ENCODE results near the gene COL5A3.

COL5A3 gene

GRCh38 chr19:9945319-9945966, 64.9 kb downstream of the COL5A3 start:
- H3K4me3 ChIP-seq (ENCODE audit: low read depth, low read length), result no peak overlapping the region

DNA sequence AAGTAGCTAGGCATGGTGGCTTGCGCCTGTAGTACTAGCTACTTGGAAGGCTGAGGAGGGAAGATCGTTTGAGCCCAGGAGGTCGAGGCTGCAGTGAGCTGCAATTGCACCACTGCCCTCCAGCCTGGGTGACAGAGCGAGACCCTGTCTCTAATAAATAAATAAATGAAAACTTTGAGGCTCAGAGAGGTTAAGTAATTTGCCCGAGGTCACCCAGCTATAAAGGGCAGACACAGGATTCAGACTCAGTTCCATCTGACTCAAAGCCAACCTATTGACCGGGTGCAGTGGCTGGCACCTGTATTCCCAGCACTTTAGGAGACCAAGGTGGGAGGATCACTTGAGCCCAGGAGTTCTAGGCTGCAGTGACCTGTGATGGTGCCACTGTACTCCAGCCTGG, 66.6 kb downstream of the COL5A3 start:
- no peak for DNase-seq (ENCODE audit: low read depth)
- in situ Hi-C loops (cut with HindIII; ENCODE audit: low sequenced_read_pairs), result no loop called here
- no peak for TF ChIP-seq CTCF (IDR thresholded peaks at IDR 0.05; ENCODE audit: low read depth, low read length, missing control alignments)
- no peak overlapping the region for H3K4me3 ChIP-seq (ENCODE audit: low read depth, low read length)

More at GRCh38 chr19:9945319-9945966, 64.9 kb downstream of the COL5A3 start:
- in situ Hi-C loops (cut with HindIII; ENCODE audit: low sequenced_read_pairs), result no loop called here
- no peak for TF ChIP-seq CTCF (IDR thresholded peaks at IDR 0.05; ENCODE audit: low read depth, low read length, missing control alignments)
- peak; percentile 100 for DNase-seq (ENCODE audit: low read depth)

- TF ChIP-seq CTCF (IDR thresholded peaks at IDR 0.05; ENCODE audit: low read depth, low read length, missing control alignments), result no peak
- no peak overlapping the region for H3K4me3 ChIP-seq (ENCODE audit: low read depth, low read length)
- DNase-seq (ENCODE audit: low read depth), result no peak
- in situ Hi-C loops (cut with HindIII; ENCODE audit: low sequenced_read_pairs), result no loop called here
Measured at GRCh38 chr19:9941671-9942070, 68.6 kb downstream of the COL5A3 start.

DNA sequence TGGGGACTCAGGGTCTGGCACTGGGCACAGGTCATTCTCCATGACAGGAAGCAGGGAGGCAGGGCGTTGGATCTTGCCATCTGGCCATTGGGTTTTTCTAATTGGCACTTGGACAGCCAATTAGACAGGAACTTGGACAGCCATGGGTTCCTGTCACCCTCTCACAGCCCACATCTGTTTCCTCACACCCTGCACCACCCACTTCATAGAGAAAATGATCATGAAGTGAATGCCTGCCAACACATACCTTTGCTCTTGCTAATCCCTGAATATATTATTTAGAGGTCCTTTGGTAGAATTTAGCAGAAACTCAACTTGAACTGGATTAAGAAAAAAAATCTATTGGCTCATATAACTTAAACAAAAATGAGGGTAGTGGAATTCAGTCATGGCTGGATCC, 69.1 kb downstream of the COL5A3 start:
- H3K4me3 ChIP-seq (ENCODE audit: low read depth, low read length), result no peak overlapping the region
- in situ Hi-C loops (cut with HindIII; ENCODE audit: low sequenced_read_pairs), result no loop called here
- DNase-seq (ENCODE audit: low read depth), result no peak
- TF ChIP-seq CTCF (IDR thresholded peaks at IDR 0.05; ENCODE audit: low read depth, low read length, missing control alignments), result no peak

DNA sequence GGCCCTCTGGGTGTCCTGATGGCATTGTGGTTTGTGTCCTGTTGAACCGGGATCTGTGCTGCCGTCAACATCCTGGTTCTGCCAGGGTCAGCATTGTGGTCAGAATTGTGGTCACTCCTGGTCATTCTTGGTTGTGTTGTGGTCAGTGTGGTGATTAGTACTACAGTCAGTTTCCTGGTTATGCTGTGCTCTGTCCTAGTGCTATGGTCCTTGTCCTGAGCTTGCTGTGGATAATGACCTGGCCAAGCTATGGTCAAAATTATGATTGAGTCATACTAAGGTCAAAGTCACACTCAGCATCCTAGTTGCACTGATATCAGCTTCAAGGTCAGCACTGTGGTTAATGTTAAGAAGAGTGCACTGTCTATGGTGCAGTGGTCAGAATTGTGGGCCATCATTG, 69.5 kb downstream of the COL5A3 start:
- H3K4me3 ChIP-seq (ENCODE audit: low read depth, low read length), result no peak overlapping the region
- TF ChIP-seq CTCF (IDR thresholded peaks at IDR 0.05; ENCODE audit: low read depth, low read length, missing control alignments), result no peak
- DNase-seq (ENCODE audit: low read depth), result no peak
- in situ Hi-C loops (cut with HindIII; ENCODE audit: low sequenced_read_pairs), result no loop called here

- in situ Hi-C loops (cut with HindIII; ENCODE audit: low sequenced_read_pairs), result no loop called here
- H3K4me3 ChIP-seq (ENCODE audit: low read depth, low read length), result no peak overlapping the region
- TF ChIP-seq CTCF (IDR thresholded peaks at IDR 0.05; ENCODE audit: low read depth, low read length, missing control alignments), result no peak
- no peak for DNase-seq (ENCODE audit: low read depth)
Measured at GRCh38 chr19:9939301-9939913, 70.9 kb downstream of the COL5A3 start.

Measured in astrocyte of the cerebellum (primary cell).